ENCODE data around the gene PPM1B.

GRCh38 chr2:44181648-44182047 is 13.0 kb downstream of the PPM1B start:
- TF ChIP-seq, protein P1, sequence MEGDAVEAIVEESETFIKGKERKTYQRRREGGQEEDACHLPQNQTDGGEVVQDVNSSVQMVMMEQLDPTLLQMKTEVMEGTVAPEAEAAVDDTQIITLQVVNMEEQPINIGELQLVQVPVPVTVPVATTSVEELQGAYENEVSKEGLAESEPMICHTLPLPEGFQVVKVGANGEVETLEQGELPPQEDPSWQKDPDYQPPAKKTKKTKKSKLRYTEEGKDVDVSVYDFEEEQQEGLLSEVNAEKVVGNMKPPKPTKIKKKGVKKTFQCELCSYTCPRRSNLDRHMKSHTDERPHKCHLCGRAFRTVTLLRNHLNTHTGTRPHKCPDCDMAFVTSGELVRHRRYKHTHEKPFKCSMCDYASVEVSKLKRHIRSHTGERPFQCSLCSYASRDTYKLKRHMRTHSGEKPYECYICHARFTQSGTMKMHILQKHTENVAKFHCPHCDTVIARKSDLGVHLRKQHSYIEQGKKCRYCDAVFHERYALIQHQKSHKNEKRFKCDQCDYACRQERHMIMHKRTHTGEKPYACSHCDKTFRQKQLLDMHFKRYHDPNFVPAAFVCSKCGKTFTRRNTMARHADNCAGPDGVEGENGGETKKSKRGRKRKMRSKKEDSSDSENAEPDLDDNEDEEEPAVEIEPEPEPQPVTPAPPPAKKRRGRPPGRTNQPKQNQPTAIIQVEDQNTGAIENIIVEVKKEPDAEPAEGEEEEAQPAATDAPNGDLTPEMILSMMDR (tag by site-specific recombination; IDR thresholded peaks at IDR 0.05), result no peak
- TF ChIP-seq BCL11A (tag by site-specific recombination; IDR thresholded peaks at IDR 0.05; ENCODE audit: low read depth), result no peak
- TF ChIP-seq ZFP41 (tag by site-specific recombination; IDR thresholded peaks at IDR 0.05; ENCODE audit: borderline replicate concordance), result no peak
- no peak for TF ChIP-seq ZNF76 (tag by site-specific recombination; IDR thresholded peaks at IDR 0.05; ENCODE audit: borderline replicate concordance, low read depth)
- TF ChIP-seq ZNF664 (tag by site-specific recombination; IDR thresholded peaks at IDR 0.05), result no peak
- no peak for TF ChIP-seq ZNF350 (tag by site-specific recombination; IDR thresholded peaks at IDR 0.05)
- no peak for TF ChIP-seq MEIS1 (CRISPR knock-in tag; IDR thresholded peaks at IDR 0.05; ENCODE audit: borderline replicate concordance)
